ENCODE results near the gene CCSAP.
A peak's percentile ranks its signal among the peaks of the same experiment; 100 is the strongest.

Gene CCSAP

DNA sequence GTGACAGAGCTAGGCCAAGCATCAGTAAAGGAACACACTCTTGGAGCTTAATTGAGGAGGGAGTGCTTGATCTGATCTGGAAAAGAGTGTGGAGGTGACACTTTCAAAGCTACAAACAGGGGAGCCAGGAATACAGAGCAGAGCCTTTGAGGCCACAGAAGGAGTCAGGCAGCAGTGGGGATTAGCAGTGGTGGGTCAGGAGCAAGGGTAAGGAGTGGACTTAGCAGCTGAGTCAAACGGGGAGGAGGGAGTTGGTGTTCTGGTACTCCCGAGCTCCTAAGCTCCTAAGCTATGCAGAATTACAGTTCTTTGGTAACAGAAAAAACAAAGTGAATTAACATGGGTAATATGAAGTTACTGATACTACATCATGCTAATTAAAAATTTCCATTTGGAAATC is 57.4 kb downstream of the CCSAP start:
- DNase-seq, result no peak

DNA sequence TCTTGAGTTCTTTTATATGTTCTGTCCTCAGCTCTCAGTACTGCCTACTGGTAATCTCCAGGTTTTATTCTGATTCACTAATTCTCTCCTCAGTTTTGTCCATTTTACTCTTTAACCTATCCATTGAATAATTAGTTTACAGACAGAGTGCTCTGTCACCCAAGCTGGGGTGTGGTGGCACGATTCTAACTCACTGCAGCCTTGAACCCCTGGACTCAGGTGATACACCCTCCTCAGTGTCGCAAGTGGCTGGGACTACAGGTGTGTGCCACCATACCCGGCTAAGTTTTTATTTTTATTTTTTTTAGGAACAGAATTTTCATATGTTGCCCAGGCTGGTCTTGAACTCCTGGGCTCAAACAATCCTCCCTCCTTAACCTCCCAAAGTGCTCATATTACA is 58.0 kb downstream of the CCSAP start:
- no peak for DNase-seq

DNA sequence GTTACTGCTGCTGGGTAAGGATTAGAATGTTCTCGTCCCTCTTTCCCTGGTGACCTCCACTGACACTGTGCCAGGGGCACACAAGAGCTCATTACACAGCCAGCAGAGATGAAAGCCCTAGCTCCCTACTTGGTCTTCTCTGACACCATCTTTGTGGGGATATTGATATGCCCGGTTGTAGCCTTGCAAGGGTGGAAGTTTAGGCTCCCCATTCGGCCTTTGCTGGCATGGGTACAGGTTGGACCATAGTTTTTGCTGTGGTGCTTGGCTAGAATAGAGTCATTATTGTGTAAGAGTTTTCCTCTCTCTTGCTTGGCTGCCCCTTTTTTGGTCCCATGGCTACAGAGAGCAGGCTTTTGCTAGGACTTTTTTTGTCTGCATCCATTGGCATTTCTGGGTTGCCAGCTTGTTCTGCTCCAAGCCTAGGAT is 59.6 kb downstream of the CCSAP start:
- no peak for DNase-seq

DNA sequence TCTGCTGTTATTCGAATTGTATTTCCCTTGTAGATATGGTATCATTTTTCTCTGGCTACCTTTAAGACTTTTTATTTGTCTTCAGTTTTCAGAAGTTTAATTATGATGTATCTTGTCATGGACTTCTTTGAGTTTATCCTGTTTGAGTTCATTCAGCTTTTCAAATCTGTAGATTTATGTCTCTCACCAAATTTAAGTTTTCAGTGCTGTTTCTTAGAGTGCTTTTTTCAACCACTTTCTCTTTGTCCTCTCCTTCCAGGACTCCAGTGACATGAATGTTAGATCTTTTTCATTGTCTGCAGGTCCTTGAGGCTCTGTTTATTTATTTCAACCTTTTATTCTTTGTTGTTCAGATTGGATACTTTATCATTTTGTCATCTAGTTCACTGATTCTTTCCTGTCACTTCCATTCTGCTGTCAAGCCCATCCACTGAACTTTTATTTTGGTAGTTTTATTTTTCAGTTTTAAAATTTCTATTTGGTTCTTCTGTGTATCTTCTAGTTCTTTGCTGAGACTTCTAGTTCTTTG is 60.5 kb downstream of the CCSAP start:
- DNase-seq, result no peak

DNA sequence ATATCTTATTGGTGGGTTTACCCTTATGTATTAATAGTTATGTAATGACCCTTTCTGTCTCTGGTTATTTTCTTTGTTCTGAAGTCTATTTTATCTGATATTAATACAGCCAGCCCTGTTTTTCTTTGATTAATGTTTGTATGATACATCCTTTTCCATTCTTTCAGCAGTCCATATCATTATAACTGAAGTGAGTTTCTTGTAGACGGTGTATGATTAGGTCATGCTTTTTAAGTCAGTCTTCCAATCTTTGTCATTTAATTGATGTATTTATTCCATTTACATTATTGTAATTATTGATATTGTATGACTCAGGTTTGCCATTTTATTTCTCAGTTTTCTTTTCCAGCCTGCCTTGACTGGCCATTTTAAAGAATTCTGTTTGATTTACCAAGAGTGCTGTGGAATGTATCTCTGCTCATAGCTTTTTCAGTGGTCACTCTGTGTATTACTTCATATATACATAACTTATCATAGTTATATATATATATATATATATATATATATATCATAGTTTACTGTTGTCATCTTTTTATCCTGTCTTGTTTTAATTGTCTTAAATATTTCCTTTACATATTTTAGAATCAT is 61.4 kb downstream of the CCSAP start:
- DNase-seq, result no peak

DNA sequence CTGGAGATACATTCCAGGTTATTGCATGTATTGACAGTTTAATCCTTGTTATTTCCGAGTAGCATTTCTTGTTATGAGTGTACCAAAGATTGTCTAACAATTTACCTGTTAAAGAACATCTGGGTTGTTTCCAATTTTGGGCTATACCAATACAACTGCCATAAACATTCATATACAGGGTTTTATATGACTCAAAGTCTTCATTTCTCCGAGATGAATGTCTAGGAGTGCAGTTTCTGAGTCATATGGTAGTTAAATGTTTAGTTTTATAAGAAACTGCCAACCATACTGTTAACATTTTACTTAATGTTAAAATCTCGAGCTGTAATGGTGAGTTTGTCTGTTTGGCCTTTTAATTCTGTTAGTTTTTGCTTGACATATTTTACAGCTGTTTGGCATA is 61.9 kb downstream of the CCSAP start:
- DNase-seq, result no peak

DNA sequence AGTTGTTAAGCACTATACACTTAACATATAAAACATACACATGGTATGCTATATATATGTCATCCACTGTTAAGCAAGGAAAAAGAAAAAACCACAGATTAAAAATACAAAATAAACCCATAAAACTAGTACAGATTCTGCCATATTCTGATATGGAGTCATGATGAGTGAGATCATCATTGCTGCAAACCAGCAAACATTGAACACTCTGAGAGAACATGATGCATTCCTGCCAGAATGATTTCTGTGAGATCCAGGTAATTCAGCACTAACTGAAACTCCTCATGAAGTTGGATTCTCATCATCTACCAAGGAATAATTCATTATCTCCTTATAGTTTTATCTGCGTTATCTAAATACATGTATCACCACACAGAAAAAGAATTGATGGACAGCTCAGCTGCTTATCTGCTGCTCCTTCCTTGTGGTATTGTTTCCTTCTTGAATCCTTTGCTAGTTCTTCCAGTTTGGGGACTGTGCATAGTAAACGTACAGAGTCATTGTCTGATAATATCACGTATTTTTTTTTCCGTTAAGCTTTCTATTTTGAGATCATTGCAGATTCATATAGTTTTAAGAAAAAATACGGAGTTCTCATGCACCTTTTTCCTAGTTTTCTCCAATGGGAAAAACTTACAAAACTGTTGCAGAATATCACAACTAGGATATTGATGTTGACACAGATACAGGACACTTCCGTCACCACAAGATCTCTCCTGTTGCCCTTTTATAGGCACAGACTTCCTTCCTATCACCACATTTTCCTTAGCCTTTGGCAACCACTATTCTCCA is 62.6 kb downstream of the CCSAP start:
- no peak for DNase-seq

DNA sequence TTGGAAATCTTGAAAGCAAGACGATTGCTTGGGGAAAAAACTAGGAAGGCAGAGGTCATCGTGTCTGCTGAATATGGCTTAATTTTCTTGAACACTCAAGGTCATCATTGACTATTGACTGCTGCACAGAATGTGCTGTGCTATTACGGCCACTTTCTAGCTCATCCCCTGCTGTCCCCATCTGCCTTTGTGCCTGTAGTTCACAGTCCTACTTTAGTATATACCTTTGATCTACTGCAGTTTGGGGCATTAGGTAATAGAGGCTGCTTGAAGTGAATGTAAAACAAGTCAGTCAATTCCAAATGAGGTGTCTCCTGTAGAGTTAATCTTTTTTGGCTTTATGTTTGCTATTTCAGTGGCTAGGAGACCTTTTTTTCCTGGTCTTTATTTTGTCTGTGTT is 63.6 kb downstream of the CCSAP start:
- DNase-seq, result no peak

DNA sequence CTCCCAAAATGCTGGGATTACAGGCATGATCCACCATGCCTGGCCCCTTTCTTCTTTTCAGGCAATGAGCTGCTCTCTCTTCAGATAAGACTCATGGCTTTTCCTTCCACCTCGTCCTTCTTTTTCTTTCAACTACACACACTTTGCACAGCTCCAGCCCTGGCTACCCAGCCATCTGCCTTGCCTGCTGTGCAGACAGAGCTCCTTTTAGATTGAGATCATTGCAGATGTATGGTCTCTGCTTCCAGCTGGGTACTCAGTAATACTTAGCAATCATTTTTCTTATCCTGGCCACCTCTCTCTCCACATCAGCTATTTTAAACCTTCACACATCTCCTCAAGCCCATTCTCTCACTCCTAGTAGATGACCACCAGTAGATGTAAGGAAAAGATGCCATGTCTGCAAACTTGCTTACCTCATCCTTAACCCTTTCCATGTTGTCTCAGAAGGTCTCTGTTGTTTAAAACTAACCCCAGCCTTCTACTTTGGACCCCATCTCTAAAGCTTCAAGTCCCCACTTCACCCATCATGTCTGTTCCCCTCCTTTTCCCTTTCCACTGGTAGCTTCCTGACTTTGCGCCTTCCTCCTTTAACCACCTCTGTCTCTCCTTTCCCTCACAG is 64.6 kb downstream of the CCSAP start:
- DNase-seq, result no peak

DNA sequence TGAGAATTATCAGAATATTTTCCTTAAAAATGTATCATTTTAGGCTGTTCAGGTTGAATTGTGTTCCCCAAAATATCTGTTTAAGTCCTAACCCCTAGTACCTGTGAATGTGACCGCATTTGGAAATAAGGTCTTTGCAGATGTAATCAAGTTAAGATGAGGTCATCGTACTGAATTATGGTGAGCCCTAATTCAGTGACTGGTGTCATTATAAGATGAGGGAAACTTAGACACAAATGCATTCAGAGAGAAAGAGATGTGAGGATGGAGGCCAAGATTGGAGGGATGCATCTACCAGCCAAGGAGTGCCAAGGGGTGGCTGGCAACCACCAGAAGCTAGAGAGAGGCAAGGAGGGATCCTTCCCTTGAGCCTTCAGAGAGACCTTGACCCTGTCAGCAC is 67.8 kb downstream of the CCSAP start:
- DNase-seq, result no peak

DNA sequence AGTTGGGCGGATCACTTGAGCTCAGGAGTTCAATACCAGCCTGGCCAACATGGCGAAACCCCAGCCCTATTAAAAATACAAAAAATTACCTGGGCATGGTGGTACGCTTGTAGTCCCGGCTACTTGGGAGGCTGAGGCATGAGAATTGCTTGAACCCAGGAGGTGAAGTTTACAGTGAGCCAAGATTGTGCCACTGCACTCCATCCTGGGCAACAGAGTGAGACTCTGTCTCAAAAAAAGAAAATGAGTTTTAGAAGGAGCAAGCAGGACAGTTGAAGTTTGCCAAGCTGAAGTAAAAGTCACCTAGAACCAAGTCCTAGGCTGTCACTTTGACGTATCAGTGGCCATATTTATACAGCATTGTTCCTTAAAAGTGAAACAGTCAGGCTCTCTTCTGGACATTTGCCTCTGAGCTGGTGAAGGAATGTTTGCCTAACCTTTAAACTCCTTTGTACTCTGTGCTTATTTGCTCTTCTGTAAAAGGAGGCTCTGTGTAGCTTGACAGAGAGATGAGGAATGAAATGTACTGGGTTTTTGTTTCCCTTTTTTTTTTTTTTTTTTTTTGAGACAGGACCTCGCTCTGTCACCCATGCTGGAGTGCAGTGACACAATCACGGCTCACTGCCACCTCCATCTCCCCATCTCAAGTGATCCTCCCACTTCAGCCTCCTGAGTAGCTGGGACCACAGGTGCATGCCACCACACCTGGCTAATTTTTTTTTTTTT is 69.2 kb downstream of the CCSAP start:
- no peak for DNase-seq

DNA sequence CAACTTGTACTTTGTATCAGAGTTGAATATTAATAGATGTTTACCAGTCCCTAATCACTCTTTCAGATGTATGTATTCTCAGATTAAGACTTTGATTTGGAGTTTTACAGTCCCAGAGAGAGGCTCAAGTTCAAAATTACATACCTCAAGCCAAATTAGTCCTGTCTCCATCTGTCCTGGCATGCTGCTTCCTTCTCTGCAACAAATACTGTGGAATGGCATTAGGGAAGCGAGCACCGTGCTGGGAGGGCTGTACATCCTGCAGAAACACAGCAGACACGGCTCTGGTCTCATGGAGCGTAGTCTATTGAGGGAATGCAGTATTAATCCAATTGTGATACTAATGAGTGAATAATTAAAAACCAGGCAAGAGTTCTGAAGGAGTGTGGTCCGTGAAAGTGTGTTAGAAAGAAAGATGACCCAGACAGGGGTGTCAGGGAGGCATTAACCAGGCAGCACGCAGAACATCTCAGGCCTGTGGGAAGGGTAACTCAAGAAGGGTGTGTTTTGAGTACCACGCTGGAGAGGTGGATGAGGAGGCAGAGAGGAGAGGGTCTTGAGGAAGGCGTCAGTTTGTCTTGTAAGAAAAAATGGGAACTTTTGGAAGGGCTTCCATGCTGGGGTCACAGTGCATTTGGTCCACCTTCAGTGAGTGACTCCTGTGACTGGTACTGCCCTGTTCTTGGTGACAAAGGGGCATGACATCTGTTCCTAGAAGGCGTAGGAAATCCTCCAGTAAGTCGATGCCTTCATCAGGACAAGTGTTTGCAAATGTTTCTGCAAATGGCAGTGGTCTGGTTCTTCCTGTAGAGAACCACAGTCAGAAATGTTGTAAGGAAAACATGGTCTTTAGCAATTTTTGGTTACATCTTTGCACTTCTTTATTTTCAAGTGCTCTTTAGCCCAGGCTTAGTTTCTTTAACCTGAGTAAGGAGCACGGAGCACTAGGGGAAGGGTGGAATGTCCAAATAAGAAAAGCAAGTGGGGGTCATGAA is 70.4 kb downstream of the CCSAP start:
- no peak for DNase-seq

DNA sequence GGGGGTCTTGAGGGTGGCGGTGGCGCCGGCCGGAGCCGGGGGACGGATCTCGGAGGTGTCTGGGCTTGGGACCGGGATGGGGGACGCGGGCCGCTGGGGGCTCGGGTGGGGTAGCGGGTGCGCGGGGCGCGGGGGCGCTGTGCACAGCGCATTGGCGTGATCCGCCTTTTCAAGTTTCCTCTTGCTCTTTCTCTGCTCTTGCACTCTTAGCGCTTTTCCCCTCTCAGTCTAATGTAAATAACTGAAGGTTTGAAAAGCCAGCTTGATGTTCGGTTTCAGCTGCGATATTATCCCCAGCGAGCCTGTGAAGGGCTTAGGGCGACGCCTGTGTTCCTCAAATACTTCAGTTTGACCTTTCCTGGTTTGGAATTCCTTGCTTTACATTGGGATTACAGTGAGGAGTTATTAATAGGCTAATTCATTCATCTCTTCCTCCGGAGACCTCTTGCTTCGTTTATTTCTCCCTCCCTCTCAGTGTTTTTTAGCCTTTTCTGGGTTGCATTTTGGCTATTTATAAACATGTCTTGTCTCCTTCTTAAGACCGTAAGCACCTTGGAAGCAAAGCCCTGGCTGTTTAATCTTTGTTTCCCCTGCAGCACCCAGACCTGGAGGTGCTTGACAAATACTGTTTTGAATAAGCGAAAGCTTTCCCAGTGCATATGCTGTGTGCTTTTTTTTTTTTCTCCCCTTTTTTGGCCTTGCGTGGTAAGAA is 71.2 kb downstream of the CCSAP start:
- peak; percentile 47 for DNase-seq

Data from stimulated activated CD8-positive, alpha-beta memory T cell treated with anti-CD3 and anti-CD28 coated beads, Interleukin-4, amount 100 ng/mL, for 48 hours (primary cell).